ENCODE results near the gene PRDM16.
A peak's percentile ranks its signal among the peaks of the same experiment; 100 is the strongest.

Gene PRDM16

GRCh38 chr1:3198371-3199271 lies 129.6 kb downstream of the PRDM16 start:
- Histone ChIP-seq H3K79me1 (ENCODE audit: low read depth, low read length) (peaks cover 4% of the 10 kb centered on the region), H3K18ac (ENCODE audit: low read length) (peak overlapping the region; percentile 98), H2BK5ac (ENCODE audit: low read length) (peak overlapping the region; percentile 87), H3K14ac (ENCODE audit: low read length) (no peak overlapping the region), H2AFZ (ENCODE audit: low read length) (no peak overlapping the region), H4K91ac (ENCODE audit: low read depth, low read length, poor library complexity) (no peak overlapping the region), H4K8ac (ENCODE audit: low read depth, low read length) (no peak overlapping the region), H3K4ac (ENCODE audit: low read length) (peak overlapping the region; percentile 72), H2BK120ac (ENCODE audit: low read depth, low read length) (peak overlapping the region; percentile 29), H2BK15ac (ENCODE audit: low read length) (peak overlapping the region; percentile 55), H3K4me1 (ENCODE audit: control insufficient read depth in 2 of 2, insufficient read depth in 1 of 2, low read depth in 1 of 2, low read length in 2 of 2) (peaks cover 0 to 32% of the 10 kb centered on the region in 2 donors), H3K27me3 (ENCODE audit: control insufficient read depth in 3 of 3, insufficient read depth in 3 of 3, low read depth in 1 of 3, low read length in 3 of 3) (peaks cover 0 to 35% (median 0%) of the 10 kb centered on the region in 3 experiments), H3K4me2 (ENCODE audit: insufficient read depth, low read length, poor library complexity, severe bottlenecking) (no peak overlapping the region), H3K4me3 (ENCODE audit: low read length in 2 of 2) (no peak overlapping the region), H2BK12ac (ENCODE audit: low read length) (peak overlapping the region; percentile 73), H3K27ac (replicated peaks; ENCODE audit: low read length) (peak overlapping the region; percentile 90), H3K36me3 (replicated peaks in 1 of 2; ENCODE audit: control insufficient read depth in 2 of 2, insufficient read depth in 2 of 2, low read length in 2 of 2) (no peaks in the 10 kb centered on the region), H3K23ac (ENCODE audit: low read depth, low read length, poor library complexity) (peak overlapping the region; percentile 31), H2AK5ac (ENCODE audit: low read depth, low read length) (peak overlapping the region; percentile 90), H3K9me3 (replicated peaks in 1 of 2; ENCODE audit: control insufficient read depth in 2 of 2, insufficient read depth in 1 of 2, low read depth in 1 of 2, low read length in 2 of 2) (no peaks in the 10 kb centered on the region), H3K9ac (ENCODE audit: low read depth, low read length, poor library complexity) (no peak overlapping the region)
- DNase-seq (ENCODE audit: low spot score): peak; percentile 60
- no CpG with 5 or more reads among the region's 40 CpGs for WGBS, 2 donors (ENCODE audit: extremely low coverage in 2 of 2, insufficient read length in 2 of 2, insufficient replicate concordance in 1 of 2)

GRCh38 chr1:3204725-3205124 lies 135.7 kb downstream of the PRDM16 start:
- Histone ChIP-seq H3K9ac (ENCODE audit: low read depth, low read length, poor library complexity) (no peak overlapping the region), H3K27me3 (ENCODE audit: control insufficient read depth in 3 of 3, insufficient read depth in 3 of 3, low read depth in 1 of 3, low read length in 3 of 3) (peaks cover 0 to 63% (median 0%) of the 10 kb centered on the region in 3 experiments), H2BK120ac (ENCODE audit: low read depth, low read length) (no peak overlapping the region), H3K36me3 (replicated peaks in 1 of 2; ENCODE audit: control insufficient read depth in 2 of 2, insufficient read depth in 2 of 2, low read length in 2 of 2) (peaks cover 0 to 1% of the 10 kb centered on the region in 2 donors), H3K23ac (ENCODE audit: low read depth, low read length, poor library complexity) (no peak overlapping the region), H3K4me1 (ENCODE audit: control insufficient read depth in 2 of 2, insufficient read depth in 1 of 2, low read depth in 1 of 2, low read length in 2 of 2) (peaks cover 0 to 35% of the 10 kb centered on the region in 2 donors), H2BK15ac (ENCODE audit: low read length) (no peak overlapping the region), H4K91ac (ENCODE audit: low read depth, low read length, poor library complexity) (no peak overlapping the region), H3K9me3 (replicated peaks in 1 of 2; ENCODE audit: control insufficient read depth in 2 of 2, insufficient read depth in 1 of 2, low read depth in 1 of 2, low read length in 2 of 2) (no peaks in the 10 kb centered on the region), H2BK12ac (ENCODE audit: low read length) (no peak overlapping the region), H3K14ac (ENCODE audit: low read length) (no peak overlapping the region), H3K27ac (replicated peaks; ENCODE audit: low read length) (peak overlapping the region; percentile 94), H2AFZ (ENCODE audit: low read length) (no peak overlapping the region), H2AK5ac (ENCODE audit: low read depth, low read length) (no peak overlapping the region), H4K8ac (ENCODE audit: low read depth, low read length) (no peak overlapping the region), H2BK5ac (ENCODE audit: low read length) (no peak overlapping the region), H3K4me3 (ENCODE audit: low read length in 2 of 2) (no peak overlapping the region), H3K4me2 (ENCODE audit: insufficient read depth, low read length, poor library complexity, severe bottlenecking) (no peak overlapping the region), H3K18ac (ENCODE audit: low read length) (peak overlapping the region; percentile 49), H3K4ac (ENCODE audit: low read length) (no peak overlapping the region), H3K79me1 (ENCODE audit: low read depth, low read length) (no peaks in the 10 kb centered on the region)
- DNase-seq (ENCODE audit: low spot score): peak; percentile 76
- no CpG with 5 or more reads among the region's 20 CpGs for WGBS, 2 donors (ENCODE audit: extremely low coverage in 2 of 2, insufficient read length in 2 of 2, insufficient replicate concordance in 1 of 2)

GRCh38 chr1:3205815-3206214 lies 136.8 kb downstream of the PRDM16 start:
- no peak overlapping the region for H3K23ac ChIP-seq (ENCODE audit: low read depth, low read length, poor library complexity)
- H2BK120ac ChIP-seq (ENCODE audit: low read depth, low read length): peak overlapping the region; percentile 100
- H3K4me1 ChIP-seq (ENCODE audit: control insufficient read depth in 2 of 2, insufficient read depth in 1 of 2, low read depth in 1 of 2, low read length in 2 of 2): peaks cover 0 to 34% of the 10 kb centered on the region in 2 donors
- peak overlapping the region; percentile 93 for H2BK12ac ChIP-seq (ENCODE audit: low read length)
- H3K36me3 ChIP-seq (replicated peaks in 1 of 2; ENCODE audit: control insufficient read depth in 2 of 2, insufficient read depth in 2 of 2, low read length in 2 of 2): peaks cover 0 to 1% of the 10 kb centered on the region in 2 donors
- H3K4me2 ChIP-seq (ENCODE audit: insufficient read depth, low read length, poor library complexity, severe bottlenecking): no peak overlapping the region
- no peak overlapping the region for H3K4ac ChIP-seq (ENCODE audit: low read length)
- peak overlapping the region; percentile 53 for H3K9ac ChIP-seq (ENCODE audit: low read depth, low read length, poor library complexity)
- no peak overlapping the region for H4K8ac ChIP-seq (ENCODE audit: low read depth, low read length)
- H3K27ac ChIP-seq (replicated peaks; ENCODE audit: low read length): peak overlapping the region; percentile 9
- no peak overlapping the region for H3K4me3 ChIP-seq (ENCODE audit: low read length in 2 of 2)
- peak overlapping the region; percentile 95 for H3K18ac ChIP-seq (ENCODE audit: low read length)
- H3K27me3 ChIP-seq (ENCODE audit: control insufficient read depth in 3 of 3, insufficient read depth in 3 of 3, low read depth in 1 of 3, low read length in 3 of 3): peaks cover 0 to 68% (median 0%) of the 10 kb centered on the region in 3 experiments
- H2AFZ ChIP-seq (ENCODE audit: low read length): no peak overlapping the region
- peak overlapping the region; percentile 93 for H2BK15ac ChIP-seq (ENCODE audit: low read length)
- H2BK5ac ChIP-seq (ENCODE audit: low read length): peak overlapping the region; percentile 62
- DNase-seq (ENCODE audit: low spot score): no peak
- no peaks in the 10 kb centered on the region for H3K79me1 ChIP-seq (ENCODE audit: low read depth, low read length)
- H3K9me3 ChIP-seq (replicated peaks in 1 of 2; ENCODE audit: control insufficient read depth in 2 of 2, insufficient read depth in 1 of 2, low read depth in 1 of 2, low read length in 2 of 2): no peaks in the 10 kb centered on the region
- no peak overlapping the region for H3K14ac ChIP-seq (ENCODE audit: low read length)
- peak overlapping the region; percentile 99 for H2AK5ac ChIP-seq (ENCODE audit: low read depth, low read length)
- H4K91ac ChIP-seq (ENCODE audit: low read depth, low read length, poor library complexity): peak overlapping the region; percentile 66
- WGBS, 2 donors (ENCODE audit: extremely low coverage in 2 of 2, insufficient read length in 2 of 2, insufficient replicate concordance in 1 of 2): no CpG with 5 or more reads among the region's 13 CpGs

- H3K23ac ChIP-seq (ENCODE audit: low read depth, low read length, poor library complexity): no peak overlapping the region
- peak overlapping the region; percentile 47 for H4K91ac ChIP-seq (ENCODE audit: low read depth, low read length, poor library complexity)
- H3K27me3 ChIP-seq (ENCODE audit: control insufficient read depth in 3 of 3, insufficient read depth in 3 of 3, low read depth in 1 of 3, low read length in 3 of 3): peaks cover 0 to 67% (median 0%) of the 10 kb centered on the region in 3 experiments
- no peak overlapping the region for H3K4me2 ChIP-seq (ENCODE audit: insufficient read depth, low read length, poor library complexity, severe bottlenecking)
- H3K4me3 ChIP-seq (ENCODE audit: low read length in 2 of 2): no peak overlapping the region
- peaks cover 0 to 39% of the 10 kb centered on the region in 2 donors for H3K4me1 ChIP-seq (ENCODE audit: control insufficient read depth in 2 of 2, insufficient read depth in 1 of 2, low read depth in 1 of 2, low read length in 2 of 2)
- H3K79me1 ChIP-seq (ENCODE audit: low read depth, low read length): no peaks in the 10 kb centered on the region
- peak overlapping the region; percentile 62 for H2BK5ac ChIP-seq (ENCODE audit: low read length)
- peak overlapping the region; percentile 93 for H2BK15ac ChIP-seq (ENCODE audit: low read length)
- peak overlapping the region; percentile 100 for H2BK120ac ChIP-seq (ENCODE audit: low read depth, low read length)
- no peak overlapping the region for H4K8ac ChIP-seq (ENCODE audit: low read depth, low read length)
- peak overlapping the region; percentile 1 for H3K4ac ChIP-seq (ENCODE audit: low read length)
- H2AFZ ChIP-seq (ENCODE audit: low read length): no peak overlapping the region
- peaks cover 0 to 1% of the 10 kb centered on the region in 2 donors for H3K36me3 ChIP-seq (replicated peaks in 1 of 2; ENCODE audit: control insufficient read depth in 2 of 2, insufficient read depth in 2 of 2, low read length in 2 of 2)
- peak overlapping the region; percentile 95 for H3K18ac ChIP-seq (ENCODE audit: low read length)
- peak overlapping the region; percentile 99 for H2AK5ac ChIP-seq (ENCODE audit: low read depth, low read length)
- DNase-seq (ENCODE audit: low spot score): no peak
- H3K9ac ChIP-seq (ENCODE audit: low read depth, low read length, poor library complexity): peak overlapping the region; percentile 7
- H2BK12ac ChIP-seq (ENCODE audit: low read length): peak overlapping the region; percentile 67
- no peak overlapping the region for H3K27ac ChIP-seq (replicated peaks; ENCODE audit: low read length)
- no CpG with 5 or more reads among the region's 13 CpGs for WGBS, 2 donors (ENCODE audit: extremely low coverage in 2 of 2, insufficient read length in 2 of 2, insufficient replicate concordance in 1 of 2)
- H3K14ac ChIP-seq (ENCODE audit: low read length): no peak overlapping the region
- no peaks in the 10 kb centered on the region for H3K9me3 ChIP-seq (replicated peaks in 1 of 2; ENCODE audit: control insufficient read depth in 2 of 2, insufficient read depth in 1 of 2, low read depth in 1 of 2, low read length in 2 of 2)
These were observed 137.7 kb downstream of the PRDM16 start for GRCh38 chr1:3206696-3207095.

Measured in neuronal stem cell (in vitro differentiated cells).